ENCODE results near the gene LRRC10B. TPM values are rescaled to one million over a fixed set of nuclear protein-coding genes. Genes with fewer than 3 reads are reported as not detected.
"Not testable (repeated sequence)": the region's sequence is repeated elsewhere in the genome, so short reads cannot be mapped to it uniquely, and the experiment has no call there.

The LRRC10B gene
- total RNA-seq, 1 donor from 2014 or later = 10.0 TPM

DNA sequence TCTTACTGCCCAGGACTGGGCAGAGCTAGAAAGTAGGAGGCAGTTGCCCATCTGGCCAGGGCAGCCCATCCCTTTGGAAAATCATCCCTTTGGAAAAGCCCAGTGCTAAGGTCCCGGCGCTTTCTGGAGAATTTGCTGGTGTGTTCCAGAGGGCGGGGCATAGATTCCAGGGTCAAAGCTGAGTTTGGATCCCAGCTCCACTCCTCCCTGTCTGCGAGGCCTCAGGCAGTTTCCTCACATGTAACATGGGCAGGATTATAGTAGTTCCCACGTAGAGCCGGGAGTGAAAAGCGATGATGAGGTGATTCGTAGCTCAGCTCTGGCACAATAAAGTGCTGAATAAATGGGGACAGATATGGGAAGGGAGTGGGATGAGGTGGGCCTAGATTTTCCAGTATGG, 31.4 kb upstream of the LRRC10B start:
- Mint-ChIP-seq H3K4me3 (no peak overlapping the region), H3K9me3 (no peaks in the 10 kb centered on the region), H3K36me3 (peaks cover 10% of the 10 kb centered on the region), H3K4me1 (ENCODE audit: unreplicated experiment) (peaks cover 30% of the 10 kb centered on the region), H3K27ac (no peak overlapping the region), H3K27me3 (no peaks in the 10 kb centered on the region)
- TF ChIP-seq, protein P1, sequence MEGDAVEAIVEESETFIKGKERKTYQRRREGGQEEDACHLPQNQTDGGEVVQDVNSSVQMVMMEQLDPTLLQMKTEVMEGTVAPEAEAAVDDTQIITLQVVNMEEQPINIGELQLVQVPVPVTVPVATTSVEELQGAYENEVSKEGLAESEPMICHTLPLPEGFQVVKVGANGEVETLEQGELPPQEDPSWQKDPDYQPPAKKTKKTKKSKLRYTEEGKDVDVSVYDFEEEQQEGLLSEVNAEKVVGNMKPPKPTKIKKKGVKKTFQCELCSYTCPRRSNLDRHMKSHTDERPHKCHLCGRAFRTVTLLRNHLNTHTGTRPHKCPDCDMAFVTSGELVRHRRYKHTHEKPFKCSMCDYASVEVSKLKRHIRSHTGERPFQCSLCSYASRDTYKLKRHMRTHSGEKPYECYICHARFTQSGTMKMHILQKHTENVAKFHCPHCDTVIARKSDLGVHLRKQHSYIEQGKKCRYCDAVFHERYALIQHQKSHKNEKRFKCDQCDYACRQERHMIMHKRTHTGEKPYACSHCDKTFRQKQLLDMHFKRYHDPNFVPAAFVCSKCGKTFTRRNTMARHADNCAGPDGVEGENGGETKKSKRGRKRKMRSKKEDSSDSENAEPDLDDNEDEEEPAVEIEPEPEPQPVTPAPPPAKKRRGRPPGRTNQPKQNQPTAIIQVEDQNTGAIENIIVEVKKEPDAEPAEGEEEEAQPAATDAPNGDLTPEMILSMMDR (conservative IDR thresholded peaks at IDR 0.05) = no peak
- DNase-seq (ENCODE audit: extremely low spot score, unreplicated experiment) = no peak

DNA sequence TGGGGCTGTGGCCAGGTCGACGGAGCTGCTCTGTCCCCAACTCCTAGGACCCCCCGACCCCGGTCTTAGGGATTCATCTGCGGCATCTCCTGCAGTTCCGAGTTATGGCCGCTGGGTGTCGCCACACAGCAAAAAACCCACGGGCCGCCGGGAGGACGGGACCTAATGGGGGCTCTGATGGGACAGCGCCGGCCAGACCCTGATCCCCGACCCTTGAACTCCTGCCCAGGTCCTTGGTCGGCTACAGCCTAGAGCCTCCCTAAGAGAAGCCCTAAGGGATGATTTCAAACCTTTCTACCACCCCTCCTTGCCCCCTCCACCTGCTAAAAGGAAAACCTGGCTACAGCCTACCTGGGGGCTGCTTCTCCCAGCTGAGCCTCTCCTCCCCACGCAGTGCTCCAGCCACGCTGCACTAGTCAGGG, 30.8 kb upstream of the LRRC10B start:
- H3K27ac Mint-ChIP-seq = no peak overlapping the region
- TF ChIP-seq, protein P1 (conservative IDR thresholded peaks at IDR 0.05) = peak; percentile 98
- H3K36me3 Mint-ChIP-seq = peaks cover 8% of the 10 kb centered on the region
- no peaks in the 10 kb centered on the region for H3K9me3 Mint-ChIP-seq
- peaks cover 30% of the 10 kb centered on the region for H3K4me1 Mint-ChIP-seq (ENCODE audit: unreplicated experiment)
- H3K27me3 Mint-ChIP-seq = no peaks in the 10 kb centered on the region
- no peak for DNase-seq (ENCODE audit: extremely low spot score, unreplicated experiment)
- no peak overlapping the region for H3K4me3 Mint-ChIP-seq

DNA sequence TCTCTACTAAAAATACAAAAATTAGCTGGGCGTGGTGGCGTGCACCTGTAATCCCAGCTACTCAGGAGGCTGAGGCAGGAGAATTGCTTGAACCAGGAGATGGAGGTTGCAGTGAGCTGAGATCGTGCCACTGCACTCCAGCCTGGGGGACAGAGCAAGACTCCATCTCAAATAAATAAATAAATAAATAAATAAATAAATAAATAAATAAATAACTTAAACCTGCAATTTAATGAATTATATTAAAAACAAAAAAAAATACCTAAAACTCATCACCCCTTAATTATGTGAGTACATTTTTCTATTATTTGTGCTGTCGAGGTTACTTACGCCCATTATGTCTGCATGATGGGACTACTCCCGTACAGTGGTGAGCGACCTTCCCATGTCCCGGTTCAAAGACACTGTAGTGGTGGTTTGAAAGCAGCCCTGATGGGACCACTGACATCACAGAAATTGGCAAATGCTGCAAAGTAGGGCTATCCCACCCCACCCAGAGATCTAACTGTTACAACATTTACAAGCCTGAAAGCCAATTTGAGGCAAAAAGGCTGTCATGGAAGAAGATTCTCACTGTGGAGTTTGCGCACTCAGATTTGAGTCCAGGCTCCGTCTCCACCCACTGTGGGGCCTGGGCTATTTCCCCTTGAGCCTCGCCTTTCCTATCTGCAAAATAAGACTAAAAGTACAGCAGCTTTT, 29.0 kb upstream of the LRRC10B start:
- H3K27ac Mint-ChIP-seq; H3K27me3 Mint-ChIP-seq; DNase-seq (ENCODE audit: extremely low spot score, unreplicated experiment); H3K36me3 Mint-ChIP-seq; H3K9me3 Mint-ChIP-seq; H3K4me3 Mint-ChIP-seq: not testable (repeated sequence)
- peaks cover 22% of the 10 kb centered on the region for H3K4me1 Mint-ChIP-seq (ENCODE audit: unreplicated experiment)

- Mint-ChIP-seq H3K4me3 (no peak overlapping the region), H3K36me3 (no peaks in the 10 kb centered on the region), H3K4me1 (ENCODE audit: unreplicated experiment) (peaks cover 22% of the 10 kb centered on the region), H3K27me3 (no peaks in the 10 kb centered on the region), H3K9me3 (no peaks in the 10 kb centered on the region), H3K27ac (peak overlapping the region; percentile 63)
- TF ChIP-seq, protein P1 (conservative IDR thresholded peaks at IDR 0.05) = no peak
- DNase-seq (ENCODE audit: extremely low spot score, unreplicated experiment) = no peak
These were observed 28.1 kb upstream of the LRRC10B start for GRCh38 chr11:61480261-61480993.

DNA sequence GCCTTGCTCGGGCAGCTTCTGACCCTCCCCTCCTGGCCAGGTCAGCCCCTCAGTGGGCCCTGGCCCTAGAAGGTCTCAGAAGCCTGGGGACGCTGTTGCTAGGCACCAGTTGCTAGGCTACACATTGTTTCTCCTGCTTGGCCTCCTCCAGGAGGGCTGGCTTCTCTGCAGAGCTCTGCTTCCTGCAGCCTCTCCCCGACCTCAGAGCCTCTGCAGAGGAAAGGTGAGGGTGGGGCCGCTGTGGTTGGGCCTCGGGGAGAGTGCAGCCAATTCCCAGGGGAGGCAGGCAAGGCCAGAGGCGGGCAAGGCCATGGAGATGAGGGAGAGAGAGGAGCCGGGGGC, 27.6 kb upstream of the LRRC10B start:
- H3K4me1 Mint-ChIP-seq (ENCODE audit: unreplicated experiment) = peaks cover 22% of the 10 kb centered on the region
- no peaks in the 10 kb centered on the region for H3K27me3 Mint-ChIP-seq
- H3K4me3 Mint-ChIP-seq = peak overlapping the region; percentile 70
- TF ChIP-seq, protein P1 (conservative IDR thresholded peaks at IDR 0.05) = no peak
- H3K36me3 Mint-ChIP-seq = no peaks in the 10 kb centered on the region
- no peak for DNase-seq (ENCODE audit: extremely low spot score, unreplicated experiment)
- H3K27ac Mint-ChIP-seq = peak overlapping the region; percentile 63
- H3K9me3 Mint-ChIP-seq = no peaks in the 10 kb centered on the region

- Mint-ChIP-seq H3K9me3 (no peaks in the 10 kb centered on the region), H3K27ac (no peak overlapping the region), H3K27me3 (no peaks in the 10 kb centered on the region), H3K4me3 (no peak overlapping the region), H3K4me1 (ENCODE audit: unreplicated experiment) (peaks cover 22% of the 10 kb centered on the region), H3K36me3 (no peaks in the 10 kb centered on the region)
- TF ChIP-seq, protein P1 (conservative IDR thresholded peaks at IDR 0.05) = no peak
- no peak for DNase-seq (ENCODE audit: extremely low spot score, unreplicated experiment)
These were observed 26.7 kb upstream of the LRRC10B start for GRCh38 chr11:61481806-61482205.
